Uterus (tissue), 2 donors: ENCODE data around the gene RHBG.

Experiments used
- CTCF ChIP-seq, 4 experiments: fragments of 200-600 bp in 2 of 4; fragments of 450-650 bp in 2 of 4; sonication (generic) in 2 of 4; IDR thresholded peaks; one replicate each; pipeline ENCODE4 v1.5.1; 2016 to 2019; ENCODE audit warnings: antibody characterized with exemption in 4 of 4, mild to moderate bottlenecking in 2 of 4, moderate library complexity in 1 of 4
- POLR2A ChIP-seq, 2 donors: fragments of 450-650 bp; IDR thresholded peaks; one replicate each; pipeline ENCODE4 v1.6.1; 2016; ENCODE audit warnings: antibody characterized with exemption in 2 of 2, mild to moderate bottlenecking in 1 of 2, moderate library complexity in 1 of 2

- TF ChIP-seq CTCF (IDR thresholded peaks at IDR 0.05), result peak; percentile 78 to 86 (median 80)
- TF ChIP-seq POLR2A (IDR thresholded peaks at IDR 0.05), result no peak
Observed at GRCh38 chr1:156385534-156386031, 16.6 kb downstream of the RHBG start.
